Fibroblast of mammary gland (primary cell): ENCODE results near the gene PRKG1.

Experiments
- DNase-seq: peaks from one replicate; pipeline ENCODE4 v3.0.0-alpha.2; 2010; ENCODE audit warnings: low read depth
- H3K4me3 ChIP-seq: 2 replicates; pipeline ENCODE4 v1.5.1; 2011; ENCODE audit warnings: low read depth, mild to moderate bottlenecking, low read length, moderate library complexity; ENCODE audit not compliant: control insufficient read depth
- CTCF ChIP-seq: conservative IDR thresholded peaks from 2 replicates; pipeline ENCODE4 v1.5.1; 2011; ENCODE audit warnings: low read depth, low read length, inconsistent platforms; ENCODE audit not compliant: control insufficient read depth, insufficient read depth

Gene PRKG1

GRCh38 chr10:52053497-52053896 is 979.2 kb downstream of the PRKG1 start:
- no peak for DNase-seq
- TF ChIP-seq CTCF = no peak
- H3K4me3 ChIP-seq = no peak overlapping the region

GRCh38 chr10:52056291-52056690 is 982.0 kb downstream of the PRKG1 start:
- DNase-seq = no peak

GRCh38 chr10:52059089-52059488 is 984.8 kb downstream of the PRKG1 start:
- DNase-seq = no peak
- no peak for TF ChIP-seq CTCF
- H3K4me3 ChIP-seq = no peak overlapping the region

More at GRCh38 chr10:52056291-52056690, 982.0 kb downstream of the PRKG1 start:
- no peak for TF ChIP-seq CTCF
- no peak overlapping the region for H3K4me3 ChIP-seq

GRCh38 chr10:52063159-52063558 is 988.9 kb downstream of the PRKG1 start:
- DNase-seq = no peak
- TF ChIP-seq CTCF = no peak
- H3K4me3 ChIP-seq = no peak overlapping the region

- TF ChIP-seq CTCF = no peak
- no peak overlapping the region for H3K4me3 ChIP-seq
- DNase-seq = no peak
These were observed 990.0 kb downstream of the PRKG1 start for GRCh38 chr10:52064084-52064845.

GRCh38 chr10:52066383-52066782 is 992.1 kb downstream of the PRKG1 start:
- no peak for TF ChIP-seq CTCF
- DNase-seq = no peak
- no peak overlapping the region for H3K4me3 ChIP-seq
